Measurements from ENCODE around the gene SNX6.

GRCh38 chr14:34616360-34616759 lies 13.6 kb downstream of the SNX6 start:
- TF ChIP-seq EP300 (IDR thresholded peaks at IDR 0.05) (no peak), CTCF (IDR thresholded peaks at IDR 0.05) (no peak)

Measured in sigmoid colon (tissue), 4 donors.